Upper lobe of right lung (tissue), 1 donor: ENCODE measurements around the gene CPT1A. TPM values are rescaled to one million over a fixed set of nuclear protein-coding genes. Genes with fewer than 3 reads are reported as not detected.

ENCODE experiments used
- ATAC-seq: fragments of 200-7000 bp; cut with Tn5 transposase; one replicate; pipeline ENCODE4 v1.9.1; 2020; ENCODE audit warnings: mild to moderate bottlenecking, moderate library complexity
- DNase-seq: peaks from one replicate; pipeline ENCODE4 v3.0.0-alpha.2; 2020
- H3K27ac ChIP-seq: fragments of 200-600 bp; one replicate; pipeline ENCODE4 v1.8.0; 2022
- H3K27me3 ChIP-seq: fragments of 200-600 bp; one replicate; pipeline ENCODE4 v1.8.0; 2022; ENCODE audit warnings: mild to moderate bottlenecking
- H3K36me3 ChIP-seq: fragments of 200-600 bp; one replicate; pipeline ENCODE4 v1.8.0; 2022
- H3K4me1 ChIP-seq: fragments of 200-600 bp; one replicate; pipeline ENCODE4 v1.8.0; 2022
- H3K4me3 ChIP-seq: fragments of 200-600 bp; one replicate; pipeline ENCODE4 v1.8.0; 2022; ENCODE audit warnings: mild to moderate bottlenecking
- H3K9me3 ChIP-seq: fragments of 200-600 bp; one replicate; pipeline ENCODE4 v1.8.0; 2022
- CTCF ChIP-seq: fragments of 200-600 bp; IDR thresholded peaks from one replicate; pipeline ENCODE4 v1.8.0; 2022; ENCODE audit warnings: antibody characterized with exemption
- intact Hi-C: fragments of 100-400 bp; cut with DNase I; formaldehyde crosslinking; loops from one replicate; pipeline ENCODE4 v1.11.0; 2022
- total RNA-seq: library from RNA; stranded (reverse); fragmentation: NEBNext Ultra II Directional; extraction: Animal tissue kit (Norgen Biotek cat#: 25700); gene quantifications from one replicate; pipeline ENCODE4 v1.2.1, GENCODE V29; 2021
- donor health status: DM: no; HTN: yes; CAD: no; lungs with severe emphysema.

The CPT1A gene
- total RNA-seq, 1 donor from 2014 or later, result 76.4 TPM

GRCh38 chr11:68810164-68810563, 31.6 kb downstream of the CPT1A start:
- H3K27ac ChIP-seq, result no peak overlapping the region
- H3K4me1 ChIP-seq, result no peaks in the 10 kb centered on the region
- peaks cover 91% of the 10 kb centered on the region for H3K36me3 ChIP-seq
- no peaks in the 10 kb centered on the region for H3K27me3 ChIP-seq
- no peak for TF ChIP-seq CTCF
- H3K4me3 ChIP-seq, result no peak overlapping the region
- no peaks in the 10 kb centered on the region for H3K9me3 ChIP-seq
- no peak for DNase-seq
- no peak for ATAC-seq
- intact Hi-C loops, result no loop called here

- H3K36me3 ChIP-seq, result peaks cover 90% of the 10 kb centered on the region
- no peak for TF ChIP-seq CTCF
- H3K27me3 ChIP-seq, result no peaks in the 10 kb centered on the region
- no peak for DNase-seq
- no peaks in the 10 kb centered on the region for H3K9me3 ChIP-seq
- no peak for ATAC-seq
- H3K27ac ChIP-seq, result no peak overlapping the region
- no peaks in the 10 kb centered on the region for H3K4me1 ChIP-seq
- intact Hi-C loops, result no loop called here
- no peak overlapping the region for H3K4me3 ChIP-seq
Measured at GRCh38 chr11:68809506-68809905, 32.2 kb downstream of the CPT1A start.

- H3K4me3 ChIP-seq, result no peak overlapping the region
- no peaks in the 10 kb centered on the region for H3K9me3 ChIP-seq
- no peak for TF ChIP-seq CTCF
- no peaks in the 10 kb centered on the region for H3K4me1 ChIP-seq
- DNase-seq (no peak), ATAC-seq (no peak)
- no peaks in the 10 kb centered on the region for H3K27me3 ChIP-seq
- peaks cover 93% of the 10 kb centered on the region for H3K36me3 ChIP-seq
- no peak overlapping the region for H3K27ac ChIP-seq
- intact Hi-C loops, result no loop called here
Measured at GRCh38 chr11:68808787-68809186, 32.9 kb downstream of the CPT1A start.

- no peak for TF ChIP-seq CTCF
- H3K36me3 ChIP-seq, result peaks cover 92% of the 10 kb centered on the region
- no peaks in the 10 kb centered on the region for H3K9me3 ChIP-seq
- H3K4me1 ChIP-seq, result no peaks in the 10 kb centered on the region
- ATAC-seq (no peak), DNase-seq (no peak)
- no peak overlapping the region for H3K4me3 ChIP-seq
- H3K27ac ChIP-seq, result no peak overlapping the region
- intact Hi-C loops, result no loop called here
- H3K27me3 ChIP-seq, result no peaks in the 10 kb centered on the region
Measured at GRCh38 chr11:68806931-68807844, 34.5 kb downstream of the CPT1A start.

GRCh38 chr11:68804786-68805185, 36.9 kb downstream of the CPT1A start:
- H3K4me3 ChIP-seq, result no peak overlapping the region
- H3K36me3 ChIP-seq, result peaks cover 94% of the 10 kb centered on the region
- H3K27me3 ChIP-seq, result no peaks in the 10 kb centered on the region
- ATAC-seq (no peak), DNase-seq (no peak)
- no peaks in the 10 kb centered on the region for H3K9me3 ChIP-seq
- H3K4me1 ChIP-seq, result no peaks in the 10 kb centered on the region
- intact Hi-C loops, result no loop called here
- H3K27ac ChIP-seq, result no peak overlapping the region
- TF ChIP-seq CTCF, result no peak
